NCI-H187 (cell line): ENCODE measurements around the gene KMT2E.
"Not testable (repeated sequence)": the region's sequence is repeated elsewhere in the genome, so short reads cannot be mapped to it uniquely, and the experiment has no call there.

Experiments used
- DNase-seq, 2 experiments: peaks; one replicate each; lab custom pipeline; 2025; lab: John Stamatoyannopoulos, UW

KMT2E gene

GRCh38 chr7:105013816-105014692, at the start of gene KMT2E:
KMT2E (plus strand) TSS chr7:105014205; CDS start chr7:105040953, 26,748 bp downstream.
- peak; percentile 92 for DNase-seq

DNA sequence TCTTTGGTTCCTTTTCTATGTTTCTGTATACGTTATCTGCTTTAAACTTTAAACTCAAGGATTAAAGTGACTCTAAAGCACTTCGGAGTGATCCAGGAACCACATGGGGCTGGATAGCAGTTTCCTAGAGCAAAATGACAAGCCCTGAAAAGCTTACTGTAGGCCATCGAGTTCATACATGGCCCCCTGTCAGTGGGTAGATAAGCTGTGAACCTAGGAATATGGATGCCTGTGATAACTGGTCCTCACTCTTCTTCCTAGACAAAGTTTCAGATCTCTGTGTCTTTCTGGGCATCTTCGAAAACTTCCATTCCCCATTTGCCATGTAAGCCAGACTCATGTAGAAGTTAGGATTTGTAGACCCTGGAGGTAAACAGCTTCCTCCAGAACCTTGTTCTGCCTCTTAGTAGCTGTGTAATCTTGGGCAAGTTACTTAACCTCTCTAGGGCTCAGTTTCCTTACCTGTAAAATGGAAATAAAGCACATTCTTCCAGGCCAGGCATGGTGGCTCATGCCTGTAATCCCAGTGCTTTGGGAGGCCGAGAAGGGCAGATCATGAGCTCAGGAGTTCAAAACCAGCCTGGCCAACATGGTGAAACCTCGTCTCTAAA, 49.3 kb upstream of the KMT2E start:
- DNase-seq = no peak

DNA sequence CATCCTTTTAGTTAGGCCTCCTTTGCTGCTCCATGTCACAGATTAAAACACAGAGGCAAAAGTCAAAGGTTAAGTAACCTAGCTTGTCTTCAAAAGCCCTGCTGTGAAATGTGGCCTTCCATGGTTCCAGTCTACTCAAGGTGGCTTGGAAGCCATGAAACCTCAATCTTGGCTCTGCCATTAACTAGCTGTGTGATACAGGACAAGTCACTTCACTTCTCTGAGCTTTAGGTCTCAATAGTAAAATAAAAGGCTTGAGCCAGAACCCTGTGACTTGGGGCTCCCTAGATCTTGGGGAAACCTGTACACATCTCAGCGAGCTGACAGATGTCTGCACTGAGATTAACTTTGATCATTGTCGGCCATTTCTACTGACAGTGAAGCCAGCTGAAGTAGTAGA, 48.0 kb upstream of the KMT2E start:
- no peak for DNase-seq

GRCh38 chr7:104967088-104967487, 46.9 kb upstream of the KMT2E start:
- no peak for DNase-seq

DNA sequence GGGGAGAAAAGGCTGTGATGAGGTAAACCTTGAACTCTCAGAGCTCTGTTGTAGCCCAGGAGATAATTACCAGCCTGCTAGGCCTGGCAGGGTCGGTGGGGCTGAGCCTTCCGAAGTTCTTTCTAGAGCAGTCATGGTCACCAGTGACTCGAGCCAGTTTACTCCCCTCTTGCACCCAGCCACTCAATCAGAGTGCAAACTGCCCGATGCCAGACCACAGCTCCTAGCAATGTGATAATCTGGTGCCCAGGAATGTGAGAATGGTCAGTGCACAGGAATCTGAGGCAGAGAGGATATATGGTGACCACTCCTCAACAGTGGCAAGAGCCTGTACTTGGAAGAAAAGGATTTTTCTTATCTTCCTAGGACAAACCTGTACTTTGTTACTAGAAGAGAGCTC, 46.4 kb upstream of the KMT2E start:
- no peak for DNase-seq

GRCh38 chr7:104968648-104969047, 45.4 kb upstream of the KMT2E start:
- DNase-seq = no peak

DNA sequence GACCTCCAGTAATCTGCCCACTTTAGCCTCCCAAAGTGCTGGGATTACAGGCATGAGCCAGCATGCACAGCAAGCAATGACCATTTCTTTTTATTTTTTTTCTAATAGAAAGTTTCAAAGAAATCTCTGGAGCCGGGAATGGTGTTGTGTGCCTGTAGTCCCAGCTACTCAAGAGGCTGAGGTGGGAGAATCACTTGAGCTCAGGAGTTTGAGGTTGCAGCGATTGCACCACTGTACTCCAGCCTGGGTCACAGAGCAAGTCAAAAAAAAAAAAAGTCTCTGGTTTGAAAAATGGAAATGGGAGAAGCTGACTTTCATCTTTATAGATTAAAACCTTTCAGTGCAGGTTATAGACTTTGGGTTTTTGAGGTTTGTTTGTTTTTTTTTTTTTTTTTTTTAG, 44.8 kb upstream of the KMT2E start:
- DNase-seq = no peak

GRCh38 chr7:104971290-104972071, 42.5 kb upstream of the KMT2E start:
- DNase-seq = no peak

DNA sequence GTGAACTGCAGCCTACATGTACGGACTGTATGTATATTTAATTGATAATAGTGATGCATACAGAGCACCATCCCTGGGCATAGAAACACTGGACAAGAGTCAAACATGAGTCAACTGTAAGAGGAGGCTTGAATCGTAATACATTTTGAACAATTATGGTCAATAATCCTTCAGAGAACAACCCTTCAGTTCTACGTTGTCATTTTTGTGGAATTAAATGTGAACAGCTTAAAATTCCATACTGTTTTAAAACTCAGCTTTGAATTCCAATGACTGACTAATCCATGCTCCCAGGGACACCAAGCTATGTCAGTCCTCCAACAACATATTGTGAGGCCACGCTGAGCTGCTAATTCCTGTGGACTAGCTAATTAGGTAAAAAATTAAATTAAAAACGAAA, 41.5 kb upstream of the KMT2E start:
- no peak for DNase-seq

DNA sequence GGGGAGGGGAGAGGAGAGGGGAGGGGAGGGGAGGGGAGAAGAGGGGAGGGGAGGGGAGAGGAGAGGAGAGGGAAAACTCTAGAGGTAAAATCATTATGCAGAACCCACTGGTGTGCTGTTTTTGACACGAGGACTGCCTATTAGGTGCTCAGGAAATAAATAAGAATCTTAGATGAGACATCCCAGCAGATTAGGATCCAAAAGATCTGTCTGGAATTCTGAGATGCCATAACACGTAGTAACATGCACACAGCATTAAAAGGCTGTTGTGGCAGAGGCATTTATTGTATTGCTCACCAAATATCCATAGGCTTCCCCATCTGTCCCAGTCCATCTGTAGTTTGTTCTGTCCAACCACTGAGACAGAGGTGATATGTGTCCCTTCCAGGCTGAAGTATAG, 40.8 kb upstream of the KMT2E start:
- DNase-seq = no peak

DNA sequence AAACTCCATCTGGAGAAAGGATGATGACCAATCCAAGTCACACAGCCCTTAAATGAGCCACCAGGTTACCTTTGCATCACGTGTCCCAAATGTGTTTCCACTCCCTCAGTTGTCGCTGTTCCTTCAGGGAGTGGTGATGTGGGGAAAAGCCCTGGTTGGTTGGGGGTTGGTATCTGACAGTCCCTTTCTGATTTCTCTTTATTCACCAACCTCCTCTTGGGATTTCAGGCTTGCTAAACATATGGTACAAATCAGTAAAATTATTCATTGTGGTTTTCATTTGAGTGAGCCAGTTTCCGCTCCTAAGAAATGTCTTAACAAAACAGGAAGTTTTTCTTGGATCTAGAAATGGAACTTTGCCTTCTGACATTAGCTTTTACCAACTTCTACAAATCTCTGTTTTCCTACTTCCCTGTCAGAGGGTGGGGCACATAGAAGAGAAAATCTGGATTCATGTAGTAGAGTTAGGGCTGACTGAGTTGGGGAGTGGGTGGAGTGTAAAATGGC, 40.0 kb upstream of the KMT2E start:
- no peak for DNase-seq

DNA sequence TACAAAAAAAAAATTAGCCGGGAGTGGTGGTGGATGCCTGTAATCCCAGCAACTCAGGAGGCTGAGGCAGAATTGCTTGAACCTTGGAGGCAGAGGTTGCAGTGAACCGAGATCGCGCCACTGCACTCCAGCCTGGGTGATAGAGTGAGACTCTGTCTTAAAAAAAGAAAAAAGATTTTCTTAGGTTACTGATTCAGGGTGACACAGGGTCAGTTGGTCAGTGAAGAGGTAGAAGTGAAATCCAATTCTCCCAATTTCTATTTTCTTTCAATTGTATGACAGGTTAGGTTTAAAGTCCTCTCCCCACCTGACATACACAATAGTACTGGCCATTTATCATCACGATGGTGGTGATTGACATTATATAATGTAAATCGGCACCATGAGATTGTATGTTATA, 38.5 kb upstream of the KMT2E start:
- DNase-seq = not testable (repeated sequence)

DNA sequence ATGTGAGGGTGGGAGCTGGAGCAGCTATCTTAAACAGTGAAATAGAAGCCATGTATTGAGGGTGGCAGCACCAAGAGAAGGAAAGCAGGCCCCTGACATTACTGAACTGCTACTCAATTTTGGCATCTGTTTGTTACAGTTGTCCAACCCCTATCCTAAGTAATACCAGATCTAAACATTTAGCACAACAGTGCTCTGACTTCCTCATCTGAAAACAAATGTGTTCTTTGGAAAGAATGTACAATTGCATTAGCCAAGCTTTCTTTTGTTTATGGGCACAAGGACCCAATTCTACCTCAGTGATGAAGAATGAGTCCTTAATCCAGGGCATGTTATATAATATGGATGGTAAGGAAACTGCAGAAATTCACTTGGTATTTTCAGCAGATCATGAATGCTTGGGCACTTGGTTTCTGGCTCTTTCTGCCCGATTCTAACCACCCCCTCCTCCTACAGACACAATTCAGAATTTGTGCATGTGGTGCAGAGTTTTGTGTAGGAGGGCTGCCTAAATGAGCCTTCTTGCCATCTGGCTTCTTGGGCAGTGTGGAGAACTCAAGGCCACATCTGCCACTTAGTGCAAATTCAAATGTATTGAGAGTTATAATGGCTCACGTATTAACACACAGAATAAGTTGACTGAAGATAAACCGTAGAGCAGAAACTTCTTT, 36.9 kb upstream of the KMT2E start:
- DNase-seq = no peak

GRCh38 chr7:104978460-104978859, 35.5 kb upstream of the KMT2E start:
- DNase-seq = no peak

- DNase-seq = no peak
Measured at GRCh38 chr7:104979167-104979841, 34.7 kb upstream of the KMT2E start.

- no peak for DNase-seq
Measured at GRCh38 chr7:104980440-104980839, 33.6 kb upstream of the KMT2E start.

DNA sequence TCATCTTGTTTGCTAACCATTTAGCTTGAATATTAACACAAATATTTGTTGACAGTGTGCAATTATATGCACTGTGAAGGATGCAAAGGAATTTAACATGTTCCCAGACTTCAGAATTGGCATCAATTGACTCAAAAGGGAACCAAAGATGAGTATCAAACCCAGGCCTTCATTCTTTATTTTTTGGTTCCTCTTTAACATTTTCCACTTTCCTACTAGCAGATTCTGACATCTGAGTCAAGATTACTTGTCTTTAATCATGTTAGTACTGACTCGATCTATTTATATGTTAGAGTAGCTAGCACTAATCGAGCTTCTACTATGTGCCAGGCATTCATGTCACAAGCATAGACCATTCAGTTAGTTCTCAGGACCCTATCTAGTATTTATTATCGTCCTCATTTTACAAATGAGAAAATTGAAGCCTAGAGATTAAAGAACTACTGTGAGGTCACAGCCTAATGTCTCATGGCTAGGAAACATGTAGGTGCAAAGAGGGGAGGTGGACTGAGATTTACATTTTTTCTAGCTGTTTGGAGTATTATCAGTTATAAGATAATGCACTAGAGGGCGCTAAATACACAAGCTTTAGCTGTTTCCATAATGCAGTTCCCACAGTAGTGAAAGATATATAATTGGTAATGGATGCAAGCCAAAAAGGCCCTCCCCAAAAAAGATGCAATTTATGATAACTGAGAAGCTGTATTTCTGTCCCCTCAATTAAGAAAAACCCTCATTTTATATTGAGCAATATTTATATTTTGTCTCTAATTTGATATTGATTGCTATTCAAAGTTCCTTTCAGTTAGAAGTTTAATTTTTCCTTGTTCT, 32.9 kb upstream of the KMT2E start:
- peak in 1 of 2 experiments; percentile 49 for DNase-seq

- DNase-seq = no peak
Measured at GRCh38 chr7:104981672-104982037, 32.4 kb upstream of the KMT2E start.

- peak in 1 of 2 experiments; percentile 48 for DNase-seq
Measured at GRCh38 chr7:104982308-104983075, 31.5 kb upstream of the KMT2E start.
